ENCODE data around the gene UGT1A10. TPM values are rescaled to one million over a fixed set of nuclear protein-coding genes. Genes with fewer than 3 reads are reported as not detected.

Gene UGT1A10
- total and polyA plus RNA-seq, 3 experiments from 2014 or later: not detected

- Mint-ChIP-seq H3K36me3 (no peaks in the 10 kb centered on the region), H3K4me3 (no peak overlapping the region), H3K27ac (no peak overlapping the region), H3K27me3 (peaks cover 14 to 49% of the 10 kb centered on the region in 2 donors), H3K9me3 (no peaks in the 10 kb centered on the region), H3K4me1 (peaks cover 0 to 16% (median 0%) of the 10 kb centered on the region in 3 donors)
- Histone ChIP-seq H3K4me1 (ENCODE audit: insufficient read depth, low read length) (no peaks in the 10 kb centered on the region), H3K27ac (ENCODE audit: low read depth, low read length) (no peak overlapping the region), H3K36me3 (ENCODE audit: insufficient read depth, low read length) (no peaks in the 10 kb centered on the region), H3K4me3 (ENCODE audit: low read length) (no peak overlapping the region), H3K9me3 (ENCODE audit: low read length) (no peaks in the 10 kb centered on the region), H3K27me3 (ENCODE audit: insufficient read depth, low read length, poor library complexity, severe bottlenecking) (no peaks in the 10 kb centered on the region)
- no peak for DNase-seq
- CTCF ChIA-PET: no interaction called here
- POLR2A ChIA-PET: no interaction called here
These were observed 20.2 kb downstream of the UGT1A10 start for GRCh38 chr2:233656443-233656842.

- Mint-ChIP-seq H3K36me3 (no peaks in the 10 kb centered on the region), H3K4me1 (peaks cover 0 to 16% (median 0%) of the 10 kb centered on the region in 3 donors), H3K27ac (no peak overlapping the region), H3K9me3 (no peaks in the 10 kb centered on the region), H3K27me3 (peaks cover 14 to 48% of the 10 kb centered on the region in 2 donors), H3K4me3 (no peak overlapping the region)
- Histone ChIP-seq H3K27me3 (ENCODE audit: insufficient read depth, low read length, poor library complexity, severe bottlenecking) (no peaks in the 10 kb centered on the region), H3K4me1 (ENCODE audit: insufficient read depth, low read length) (no peaks in the 10 kb centered on the region), H3K27ac (ENCODE audit: low read depth, low read length) (no peak overlapping the region), H3K4me3 (ENCODE audit: low read length) (no peak overlapping the region), H3K36me3 (ENCODE audit: insufficient read depth, low read length) (no peaks in the 10 kb centered on the region), H3K9me3 (ENCODE audit: low read length) (no peaks in the 10 kb centered on the region)
- no peak for DNase-seq
- CTCF ChIA-PET: no interaction called here
- POLR2A ChIA-PET: no interaction called here
These were observed 22.4 kb downstream of the UGT1A10 start for GRCh38 chr2:233658610-233659009.

- H3K27ac ChIP-seq (ENCODE audit: low read depth, low read length): no peak overlapping the region
- H3K36me3 Mint-ChIP-seq: no peaks in the 10 kb centered on the region
- no peaks in the 10 kb centered on the region for H3K4me1 ChIP-seq (ENCODE audit: insufficient read depth, low read length)
- no peak for DNase-seq
- peaks cover 20 to 62% of the 10 kb centered on the region in 2 donors for H3K27me3 Mint-ChIP-seq
- H3K27ac Mint-ChIP-seq: no peak overlapping the region
- POLR2A ChIA-PET: no interaction called here
- no peaks in the 10 kb centered on the region for H3K4me1 Mint-ChIP-seq
- H3K36me3 ChIP-seq (ENCODE audit: insufficient read depth, low read length): no peaks in the 10 kb centered on the region
- no peak overlapping the region for H3K4me3 ChIP-seq (ENCODE audit: low read length)
- no peak overlapping the region for H3K4me3 Mint-ChIP-seq
- no peaks in the 10 kb centered on the region for H3K27me3 ChIP-seq (ENCODE audit: insufficient read depth, low read length, poor library complexity, severe bottlenecking)
- CTCF ChIA-PET: no interaction called here
- no peaks in the 10 kb centered on the region for H3K9me3 ChIP-seq (ENCODE audit: low read length)
- H3K9me3 Mint-ChIP-seq: peaks cover 0 to 16% (median 4%) of the 10 kb centered on the region in 5 donors
These were observed 27.7 kb downstream of the UGT1A10 start for GRCh38 chr2:233663911-233664310.

GRCh38 chr2:233668605-233669260 lies 32.5 kb downstream of the UGT1A10 start:
- Histone ChIP-seq H3K36me3 (ENCODE audit: insufficient read depth, low read length) (no peaks in the 10 kb centered on the region), H3K4me3 (ENCODE audit: low read length) (no peak overlapping the region), H3K27ac (ENCODE audit: low read depth, low read length) (no peak overlapping the region), H3K9me3 (ENCODE audit: low read length) (no peaks in the 10 kb centered on the region), H3K27me3 (ENCODE audit: insufficient read depth, low read length, poor library complexity, severe bottlenecking) (no peaks in the 10 kb centered on the region), H3K4me1 (ENCODE audit: insufficient read depth, low read length) (no peaks in the 10 kb centered on the region)
- peaks cover 0 to 17% (median 4%) of the 10 kb centered on the region in 5 donors for H3K9me3 Mint-ChIP-seq
- no peaks in the 10 kb centered on the region for H3K4me1 Mint-ChIP-seq
- no peak for DNase-seq
- POLR2A ChIA-PET: no interaction called here
- peaks cover 10 to 49% of the 10 kb centered on the region in 2 donors for H3K27me3 Mint-ChIP-seq
- CTCF ChIA-PET: no interaction called here
- H3K27ac Mint-ChIP-seq: no peak overlapping the region
- no peak overlapping the region for H3K4me3 Mint-ChIP-seq
- no peaks in the 10 kb centered on the region for H3K36me3 Mint-ChIP-seq

GRCh38 chr2:233671290-233672161 lies 35.3 kb downstream of the UGT1A10 start, which contains the start of gene UGT1A9:
Gene UGT1A9 (plus strand): TSS chr2:233671898. CDS start chr2:233671935, 37 bp downstream.
- Histone ChIP-seq H3K36me3 (ENCODE audit: insufficient read depth, low read length) (no peaks in the 10 kb centered on the region), H3K4me3 (ENCODE audit: low read length) (no peak within 1 kb of the TSS), H3K27ac (ENCODE audit: low read depth, low read length) (no peak within 1 kb of the TSS), H3K27me3 (ENCODE audit: insufficient read depth, low read length, poor library complexity, severe bottlenecking) (peaks cover under 1% of the 10 kb centered on the region), H3K9me3 (ENCODE audit: low read length) (no peaks in the 10 kb centered on the region), H3K4me1 (ENCODE audit: insufficient read depth, low read length) (no peaks in the 10 kb centered on the region)
- Mint-ChIP-seq H3K27ac (no peak within 1 kb of the TSS), H3K27me3 (peaks cover 9 to 37% of the 10 kb centered on the region in 2 donors), H3K4me1 (no peaks in the 10 kb centered on the region), H3K4me3 (no peak within 1 kb of the TSS), H3K36me3 (no peaks in the 10 kb centered on the region), H3K9me3 (peaks cover 0 to 10% (median 2%) of the 10 kb centered on the region in 5 donors)
- ChIA-PET POLR2A (interaction anchor here (0.8 kb wide), 1 partner anchor 638 kb away, joined by 3 read pairs; no protein-coding TSS in a partner anchor), CTCF (no interaction called here)
- no peak for DNase-seq

GRCh38 chr2:233672886-233673285 lies 36.6 kb downstream of the UGT1A10 start:
- Mint-ChIP-seq H3K36me3 (no peaks in the 10 kb centered on the region), H3K27me3 (peaks cover 7 to 50% of the 10 kb centered on the region in 2 donors), H3K4me1 (no peaks in the 10 kb centered on the region), H3K27ac (no peak overlapping the region), H3K4me3 (no peak overlapping the region), H3K9me3 (peaks cover 0 to 9% (median 2%) of the 10 kb centered on the region in 5 donors)
- peaks cover 4% of the 10 kb centered on the region for H3K27me3 ChIP-seq (ENCODE audit: insufficient read depth, low read length, poor library complexity, severe bottlenecking)
- no peak overlapping the region for H3K4me3 ChIP-seq (ENCODE audit: low read length)
- POLR2A ChIA-PET: no interaction called here
- H3K27ac ChIP-seq (ENCODE audit: low read depth, low read length): no peak overlapping the region
- DNase-seq: no peak
- no peaks in the 10 kb centered on the region for H3K4me1 ChIP-seq (ENCODE audit: insufficient read depth, low read length)
- H3K9me3 ChIP-seq (ENCODE audit: low read length): no peaks in the 10 kb centered on the region
- CTCF ChIA-PET: no interaction called here
- H3K36me3 ChIP-seq (ENCODE audit: insufficient read depth, low read length): no peaks in the 10 kb centered on the region

- Mint-ChIP-seq H3K4me1 (no peaks in the 10 kb centered on the region), H3K27me3 (peaks cover 8 to 51% of the 10 kb centered on the region in 2 donors), H3K9me3 (peaks cover 0 to under 1% (median 0%) of the 10 kb centered on the region in 5 donors), H3K4me3 (no peak overlapping the region), H3K27ac (no peak overlapping the region), H3K36me3 (no peaks in the 10 kb centered on the region)
- no peaks in the 10 kb centered on the region for H3K36me3 ChIP-seq (ENCODE audit: insufficient read depth, low read length)
- no peak overlapping the region for H3K27ac ChIP-seq (ENCODE audit: low read depth, low read length)
- CTCF ChIA-PET: no interaction called here
- POLR2A ChIA-PET: no interaction called here
- peaks cover 4% of the 10 kb centered on the region for H3K27me3 ChIP-seq (ENCODE audit: insufficient read depth, low read length, poor library complexity, severe bottlenecking)
- H3K4me1 ChIP-seq (ENCODE audit: insufficient read depth, low read length): no peaks in the 10 kb centered on the region
- H3K4me3 ChIP-seq (ENCODE audit: low read length): no peak overlapping the region
- no peak for DNase-seq
- no peaks in the 10 kb centered on the region for H3K9me3 ChIP-seq (ENCODE audit: low read length)
These were observed 37.6 kb downstream of the UGT1A10 start for GRCh38 chr2:233673896-233674295.

GRCh38 chr2:233674314-233674713 lies 38.1 kb downstream of the UGT1A10 start:
- POLR2A ChIA-PET: no interaction called here

More at GRCh38 chr2:233674314-233674713, 38.1 kb downstream of the UGT1A10 start:
- Histone ChIP-seq H3K4me3 (ENCODE audit: low read length) (no peak overlapping the region), H3K9me3 (ENCODE audit: low read length) (no peaks in the 10 kb centered on the region), H3K4me1 (ENCODE audit: insufficient read depth, low read length) (no peaks in the 10 kb centered on the region), H3K27ac (ENCODE audit: low read depth, low read length) (no peak overlapping the region), H3K36me3 (ENCODE audit: insufficient read depth, low read length) (no peaks in the 10 kb centered on the region), H3K27me3 (ENCODE audit: insufficient read depth, low read length, poor library complexity, severe bottlenecking) (peaks cover 4% of the 10 kb centered on the region)
- Mint-ChIP-seq H3K27me3 (peaks cover 8 to 55% of the 10 kb centered on the region in 2 donors), H3K4me1 (no peaks in the 10 kb centered on the region), H3K9me3 (no peaks in the 10 kb centered on the region), H3K4me3 (no peak overlapping the region), H3K27ac (no peak overlapping the region), H3K36me3 (no peaks in the 10 kb centered on the region)
- CTCF ChIA-PET: no interaction called here
- DNase-seq: no peak
